SU-DHL-6 (cell line): ENCODE data around the gene EML2.

Experiments
- EZH2phosphoT487 ChIP-seq: fragments of 200-600 bp; sonication (generic), shearing (Covaris generic); conservative IDR thresholded peaks from 2 replicates; pipeline ENCODE4 v1.6.1; 2018; ENCODE audit warnings: mild to moderate bottlenecking, antibody characterized with exemption, low read length, moderate library complexity, mixed read lengths
- TF ChIP-seq, protein P1 (sequence below): fragments of 200-600 bp; sonication (generic); IDR thresholded peaks from one replicate; pipeline ENCODE4 v1.5.1; 2017; ENCODE audit warnings: antibody characterized with exemption, mild to moderate bottlenecking, low read length, moderate library complexity; ENCODE audit not compliant: insufficient read depth, poor library complexity, severe bottlenecking

DNA sequence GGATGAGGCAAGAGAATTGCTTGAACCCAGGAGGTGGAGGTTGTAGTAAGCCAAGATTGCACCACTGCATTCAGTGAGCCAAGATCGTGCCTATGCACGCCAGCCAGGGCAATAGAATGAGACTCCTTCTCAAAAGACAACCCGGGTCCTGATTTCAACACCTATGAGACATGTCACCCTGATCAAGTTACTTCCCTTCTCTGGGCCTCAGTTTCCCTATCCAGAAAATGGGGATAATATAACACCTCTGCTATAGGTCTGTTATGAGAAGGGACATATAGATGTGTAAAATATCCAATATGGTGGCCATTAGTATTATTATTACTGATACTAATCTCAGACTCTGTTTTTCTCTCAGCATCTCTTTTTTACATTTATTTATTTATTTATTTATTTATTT lies 15.9 kb upstream of the EML2 start:
- TF ChIP-seq, protein P1, sequence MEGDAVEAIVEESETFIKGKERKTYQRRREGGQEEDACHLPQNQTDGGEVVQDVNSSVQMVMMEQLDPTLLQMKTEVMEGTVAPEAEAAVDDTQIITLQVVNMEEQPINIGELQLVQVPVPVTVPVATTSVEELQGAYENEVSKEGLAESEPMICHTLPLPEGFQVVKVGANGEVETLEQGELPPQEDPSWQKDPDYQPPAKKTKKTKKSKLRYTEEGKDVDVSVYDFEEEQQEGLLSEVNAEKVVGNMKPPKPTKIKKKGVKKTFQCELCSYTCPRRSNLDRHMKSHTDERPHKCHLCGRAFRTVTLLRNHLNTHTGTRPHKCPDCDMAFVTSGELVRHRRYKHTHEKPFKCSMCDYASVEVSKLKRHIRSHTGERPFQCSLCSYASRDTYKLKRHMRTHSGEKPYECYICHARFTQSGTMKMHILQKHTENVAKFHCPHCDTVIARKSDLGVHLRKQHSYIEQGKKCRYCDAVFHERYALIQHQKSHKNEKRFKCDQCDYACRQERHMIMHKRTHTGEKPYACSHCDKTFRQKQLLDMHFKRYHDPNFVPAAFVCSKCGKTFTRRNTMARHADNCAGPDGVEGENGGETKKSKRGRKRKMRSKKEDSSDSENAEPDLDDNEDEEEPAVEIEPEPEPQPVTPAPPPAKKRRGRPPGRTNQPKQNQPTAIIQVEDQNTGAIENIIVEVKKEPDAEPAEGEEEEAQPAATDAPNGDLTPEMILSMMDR = no peak
- no peak for TF ChIP-seq EZH2phosphoT487
